A172 (cell line): Measurements from ENCODE around the gene INO80. TPM values are rescaled to one million over a fixed set of nuclear protein-coding genes. Genes with fewer than 3 reads are reported as not detected.

Experiments used
- DNase-seq: peaks from one replicate; pipeline ENCODE4 v3.0.0-alpha.2; 2015; ENCODE audit warnings: low spot score
- total RNA-seq: library from RNA; depleted of rRNA; stranded (reverse); fragments of >200 nt; shearing (Covaris generic); gene quantifications from 2 replicates; pipeline ENCODE4 v1.2.3, GENCODE V29; 2014

Gene INO80
- total RNA-seq, 1 experiment from 2014 or later: 13.1 TPM

DNA sequence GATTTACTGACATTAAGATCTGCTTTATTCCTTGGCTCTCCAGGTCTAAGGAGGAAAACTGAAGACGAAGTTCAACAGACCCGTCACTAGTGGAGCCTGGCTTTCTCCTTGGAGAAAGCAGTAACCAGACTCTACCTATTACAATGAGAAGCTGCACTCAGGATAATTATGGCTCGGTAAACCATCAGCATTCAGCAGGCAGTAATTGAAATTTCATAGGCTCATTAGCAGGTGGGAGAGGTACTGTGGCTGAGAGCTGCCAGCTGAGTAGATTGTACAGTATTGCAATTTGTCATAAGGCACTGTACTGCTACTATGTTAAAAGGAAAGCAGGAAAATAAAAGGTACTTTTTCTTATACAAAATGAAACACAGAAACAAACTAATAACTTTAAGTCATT, 111.6 kb downstream of the INO80 start:
- no peak for DNase-seq

- no peak for DNase-seq
These were observed 114.4 kb downstream of the INO80 start for GRCh38 chr15:41001524-41002214.

DNA sequence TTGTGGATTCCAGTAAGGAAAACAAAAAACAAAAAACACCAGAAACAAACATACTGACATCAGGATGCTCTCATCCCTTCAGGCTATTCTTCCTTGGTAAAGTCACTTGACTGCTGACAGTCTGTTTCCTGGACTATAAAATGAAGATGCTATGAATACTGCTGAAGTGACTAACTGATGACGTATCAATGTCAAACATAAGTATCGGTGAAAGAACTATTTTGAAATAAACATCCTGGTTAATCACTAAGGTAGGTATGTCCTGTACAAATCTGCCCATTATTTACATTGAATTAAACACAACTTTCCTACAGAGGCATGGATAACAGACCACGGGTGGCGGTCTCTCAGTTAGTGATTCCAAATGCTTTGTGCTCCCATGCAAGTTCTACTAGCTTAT, 116.9 kb downstream of the INO80 start:
- DNase-seq: peak; percentile 58

DNA sequence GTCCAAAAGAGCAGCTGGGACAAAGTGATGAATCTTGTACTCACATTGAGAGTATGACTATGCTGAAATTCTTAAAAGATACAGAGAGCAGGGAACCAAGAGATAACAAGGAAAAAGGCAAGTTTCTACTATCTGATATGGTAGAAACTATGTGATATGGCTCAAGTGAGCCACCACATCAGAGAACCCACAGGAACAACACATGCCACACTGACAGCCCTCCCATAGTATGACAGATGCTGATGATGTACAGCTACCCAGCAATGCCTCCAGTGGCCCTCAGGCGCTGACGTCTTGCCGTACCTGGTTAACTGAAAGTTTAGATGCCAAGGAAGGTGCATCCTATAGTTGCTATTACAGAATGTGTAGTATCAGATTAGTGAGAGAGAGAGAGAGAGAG, 120.4 kb downstream of the INO80 start:
- no peak for DNase-seq

DNA sequence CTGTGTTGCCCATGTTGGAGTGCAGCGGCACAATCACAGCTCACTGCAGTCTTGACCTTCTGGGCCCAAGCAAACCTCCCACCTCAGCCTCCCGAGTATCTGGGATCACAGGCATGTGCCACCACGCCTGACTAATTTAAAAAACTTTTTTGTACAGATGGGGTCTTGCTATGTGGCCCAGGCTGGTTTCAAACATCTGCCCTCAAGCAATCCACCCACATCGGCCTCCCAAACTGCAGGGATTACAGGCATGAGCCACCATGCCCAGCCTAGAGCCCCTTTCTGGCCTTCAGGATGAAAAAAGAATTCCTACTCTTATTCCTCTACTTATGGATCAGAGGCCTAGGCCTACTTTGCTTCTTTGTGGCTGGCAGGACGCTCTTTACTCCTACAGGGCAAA, 123.3 kb downstream of the INO80 start:
- DNase-seq: no peak

GRCh38 chr15:40992241-40992741, 123.8 kb downstream of the INO80 start:
- DNase-seq: peak; percentile 42

DNA sequence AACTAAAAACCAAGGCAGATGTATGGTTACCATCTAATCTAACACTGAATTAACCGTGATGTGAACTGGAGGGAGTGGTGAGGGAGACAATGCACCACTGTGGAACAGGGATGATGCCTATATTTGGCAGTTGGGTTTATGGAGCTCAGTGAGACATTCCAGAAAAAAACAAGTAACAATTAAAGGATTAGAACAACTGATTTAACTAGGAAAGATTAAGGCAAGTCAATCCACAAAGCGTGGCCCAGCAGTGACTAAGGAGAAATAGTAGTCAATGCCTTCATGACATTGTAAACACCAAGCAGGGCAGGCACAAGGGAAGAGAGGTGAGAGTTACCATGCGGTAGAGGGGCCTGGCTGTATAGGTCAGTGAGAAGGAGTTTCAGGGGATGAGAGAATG, 124.7 kb downstream of the INO80 start:
- DNase-seq: no peak

- no peak for DNase-seq
These were observed 125.3 kb downstream of the INO80 start for GRCh38 chr15:40990789-40991188.

DNA sequence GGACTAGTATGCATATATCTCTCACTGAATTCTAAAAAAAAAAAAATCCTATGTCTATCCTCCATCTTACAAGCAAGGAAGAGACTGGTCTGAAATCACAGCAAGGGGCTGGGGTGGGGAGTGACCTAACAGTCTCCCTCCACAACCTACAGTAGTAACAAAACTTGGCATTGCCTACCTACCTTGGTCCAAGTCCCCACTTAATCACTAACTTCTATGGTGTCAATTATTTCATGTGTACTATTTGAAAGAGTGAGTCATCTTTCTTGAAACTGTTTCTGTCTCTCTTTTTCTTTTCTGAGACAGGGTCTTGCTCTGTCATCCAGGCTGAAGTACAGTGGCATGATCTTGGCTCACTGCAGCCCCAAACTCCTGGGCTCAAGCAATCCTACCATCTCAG, 126.0 kb downstream of the INO80 start:
- no peak for DNase-seq

DNA sequence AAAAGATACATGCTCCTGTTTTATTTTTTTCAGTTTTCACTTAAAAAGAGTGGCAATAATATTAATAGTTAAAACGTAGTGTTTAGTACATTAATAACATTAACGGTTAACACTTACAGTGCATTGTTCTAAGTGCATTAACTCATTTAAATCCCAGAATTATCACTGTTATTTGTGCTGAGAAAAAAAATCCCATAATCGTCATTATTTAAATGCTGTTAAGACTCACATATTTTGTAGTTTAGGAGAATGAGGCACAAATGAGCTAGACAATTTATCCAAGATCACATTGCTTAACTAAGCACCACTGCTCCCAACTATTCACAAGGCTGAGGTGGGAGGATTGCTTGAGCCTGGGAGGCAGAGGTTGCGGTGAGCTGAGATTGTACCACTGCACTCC, 127.9 kb downstream of the INO80 start:
- no peak for DNase-seq

DNA sequence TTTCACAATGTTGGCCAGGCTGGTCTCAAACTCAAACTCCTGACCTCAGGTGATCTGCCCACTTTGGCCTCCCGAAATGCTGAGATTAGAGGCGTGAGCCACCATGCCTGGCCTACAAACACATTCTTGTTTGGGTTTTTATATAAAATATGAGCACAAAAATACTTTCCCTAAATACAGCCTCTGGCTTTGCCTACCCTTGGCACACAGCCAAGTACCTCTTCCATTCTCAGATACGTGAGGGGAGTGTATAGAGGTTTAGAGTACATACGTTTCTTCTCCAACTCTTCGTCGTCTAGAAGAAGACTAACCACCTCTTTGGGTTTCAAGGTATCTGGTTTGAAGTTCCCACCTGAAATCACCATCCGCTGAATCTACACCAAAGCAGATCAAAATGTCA, 129.3 kb downstream of the INO80 start:
- DNase-seq: no peak

GRCh38 chr15:40985541-40986330, 130.3 kb downstream of the INO80 start:
- DNase-seq: peak; percentile 58

- peak; percentile 89 for DNase-seq
These were observed 131.1 kb downstream of the INO80 start for GRCh38 chr15:40984964-40985363.

GRCh38 chr15:40984406-40984805, 131.7 kb downstream of the INO80 start:
- no peak for DNase-seq

GRCh38 chr15:40982855-40983254, 133.2 kb downstream of the INO80 start:
- peak; percentile 81 for DNase-seq

GRCh38 chr15:40981186-40981585, 134.9 kb downstream of the INO80 start:
- DNase-seq: no peak

DNA sequence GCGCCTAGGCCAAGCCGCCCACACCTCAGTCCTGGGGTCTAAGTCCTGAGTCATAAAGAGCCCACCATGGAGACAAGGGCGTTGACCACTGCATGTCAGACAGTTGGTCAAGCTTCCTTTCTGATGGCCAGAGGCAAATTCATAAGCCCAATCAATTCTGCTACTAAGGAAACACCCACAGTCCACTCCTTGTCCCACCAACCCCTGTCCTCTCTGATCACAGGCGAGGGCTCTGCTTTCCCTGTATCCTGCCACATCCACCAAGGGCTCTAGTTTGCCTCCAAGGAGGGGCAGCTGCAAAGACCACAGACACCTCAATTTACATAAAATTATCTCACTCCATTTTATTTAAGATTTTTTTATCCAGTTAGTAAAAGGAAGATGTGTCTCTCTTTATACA, 137.5 kb downstream of the INO80 start:
- DNase-seq: no peak

- DNase-seq: no peak
These were observed 137.9 kb downstream of the INO80 start for GRCh38 chr15:40978141-40978540.

GRCh38 chr15:40976819-40977218, 139.3 kb downstream of the INO80 start:
- DNase-seq: no peak

DNA sequence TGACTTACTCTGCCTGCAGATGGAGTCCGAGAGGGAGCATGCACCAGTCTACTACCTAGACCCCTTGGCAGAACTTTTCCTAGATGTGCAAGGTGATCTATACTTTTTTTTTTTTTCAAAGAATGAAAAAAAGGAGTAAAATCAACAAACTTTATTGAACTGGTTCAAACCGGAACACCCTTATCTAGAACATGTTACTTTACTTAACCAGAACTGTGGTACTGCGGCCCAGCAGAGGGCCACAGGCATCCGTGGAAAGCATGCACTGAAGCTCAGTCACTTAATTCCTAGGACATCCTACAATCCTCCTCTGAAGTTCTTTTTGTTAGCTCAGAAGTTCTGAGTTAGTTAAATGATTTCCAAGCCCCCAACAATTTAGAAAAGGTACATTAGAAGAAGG, 141.2 kb downstream of the INO80 start:
- no peak for DNase-seq

- DNase-seq: no peak
These were observed 146.7 kb downstream of the INO80 start for GRCh38 chr15:40969363-40969762.

GRCh38 chr15:40968290-40969085, 147.6 kb downstream of the INO80 start:
- no peak for DNase-seq
